GM12891 (cell line): ENCODE results near the gene RARA. TPM values are rescaled to one million over a fixed set of nuclear protein-coding genes. Genes with fewer than 3 reads are reported as not detected.

Experiments used
- DNase-seq: peaks from one replicate; pipeline ENCODE4 v3.0.0; 2011; ENCODE audit warnings: low spot score; ENCODE audit not compliant: insufficient read length
- FAIRE-seq: peaks from 2 replicates; lab custom pipeline; 2011; peaks lifted over from hg19 to GRCh38; lab: Jason Lieb, UNC
- PAX5 ChIP-seq: IDR thresholded peaks from 2 replicates; pipeline ENCODE4 v1.6.1; 2011; ENCODE audit warnings: low read length, moderate library complexity, mild to moderate bottlenecking; ENCODE audit not compliant: insufficient read depth, severe bottlenecking
- POLR2A ChIP-seq: IDR thresholded peaks from 2 replicates; pipeline ENCODE4 v1.6.1; 2011; ENCODE audit warnings: low read depth, low read length, control low read depth
- POLR2AphosphoS5 ChIP-seq: IDR thresholded peaks from 2 replicates; pipeline ENCODE4 v1.6.1; 2011; ENCODE audit warnings: low read depth, low read length, control low read depth
- POU2F2 ChIP-seq: IDR thresholded peaks from 2 replicates; pipeline ENCODE4 v1.6.1; 2011; ENCODE audit warnings: low read depth, mild to moderate bottlenecking, control low read depth, low read length, moderate library complexity
- SPI1 ChIP-seq: IDR thresholded peaks from 2 replicates; pipeline ENCODE4 v1.6.1; 2011; ENCODE audit warnings: low read depth, low read length, control low read depth
- TAF1 ChIP-seq: IDR thresholded peaks from 2 replicates; pipeline ENCODE4 v1.6.1; 2011; ENCODE audit warnings: low read depth, low read length, control low read depth
- polyA plus RNA-seq: library from polyadenylated mRNA; unstranded; fragments of >200 nt; gene quantifications from one replicate; pipeline ENCODE4 v1.2.1, GENCODE V29; 2012; ENCODE audit warnings: low read depth, missing spikeins, inconsistent platforms; ENCODE audit not compliant: missing spikeins

The RARA gene
- 24.8 TPM for polyA plus RNA-seq

- DNase-seq, result peak; percentile 60
- TF ChIP-seq POU2F2 (no peak), PAX5 (no peak), SPI1 (no peak), TAF1 (no peak), POLR2A (no peak), POLR2AphosphoS5 (no peak)
- peak; percentile 70 for FAIRE-seq
Measured at GRCh38 chr17:40309031-40309948, at the start of gene RARA. TSS of gene RARA (plus strand) at chr17:40309180. CDS start at chr17:40331219, 22,039 bp downstream.

- TF ChIP-seq POU2F2 (no peak), POLR2A (no peak)
- DNase-seq (no peak), FAIRE-seq (no peak)
Measured at GRCh38 chr17:40259505-40259904, 49.5 kb upstream of the RARA start.

- FAIRE-seq (no peak), DNase-seq (no peak)
- TF ChIP-seq SPI1 (no peak), POLR2AphosphoS5 (no peak), POLR2A (no peak), POU2F2 (no peak), TAF1 (no peak), PAX5 (no peak)
Measured at GRCh38 chr17:40260528-40260927, 48.5 kb upstream of the RARA start.

DNA sequence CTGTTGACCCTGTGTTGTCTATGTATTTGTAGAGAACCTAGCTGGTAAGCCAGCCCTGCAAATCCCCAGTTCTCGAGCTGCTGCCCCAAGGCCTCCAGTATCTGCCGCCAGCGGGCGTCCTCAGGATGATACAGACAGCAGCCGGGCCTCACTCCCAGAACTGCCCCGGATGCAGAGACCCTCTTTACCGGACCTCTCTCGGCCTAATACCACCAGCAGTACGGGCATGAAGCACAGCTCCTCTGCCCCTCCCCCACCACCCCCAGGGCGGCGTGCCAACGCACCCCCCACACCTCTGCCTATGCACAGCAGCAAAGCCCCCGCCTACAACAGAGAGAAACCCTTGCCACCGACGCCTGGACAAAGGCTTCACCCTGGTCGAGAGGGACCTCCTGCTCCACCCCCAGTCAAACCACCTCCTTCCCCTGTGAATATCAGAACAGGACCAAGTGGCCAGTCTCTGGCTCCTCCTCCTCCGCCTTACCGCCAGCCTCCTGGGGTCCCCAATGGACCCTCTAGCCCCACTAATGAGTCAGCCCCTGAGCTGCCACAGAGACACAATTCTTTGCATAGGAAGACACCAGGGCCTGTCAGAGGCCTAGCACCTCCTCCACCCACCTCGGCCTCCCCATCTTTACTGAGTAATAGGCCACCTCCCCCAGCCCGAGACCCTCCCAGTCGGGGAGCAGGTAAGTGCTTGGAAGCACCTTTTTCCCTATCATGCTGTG, 44.4 kb upstream of the RARA start:
- DNase-seq (no peak), FAIRE-seq (no peak)

DNA sequence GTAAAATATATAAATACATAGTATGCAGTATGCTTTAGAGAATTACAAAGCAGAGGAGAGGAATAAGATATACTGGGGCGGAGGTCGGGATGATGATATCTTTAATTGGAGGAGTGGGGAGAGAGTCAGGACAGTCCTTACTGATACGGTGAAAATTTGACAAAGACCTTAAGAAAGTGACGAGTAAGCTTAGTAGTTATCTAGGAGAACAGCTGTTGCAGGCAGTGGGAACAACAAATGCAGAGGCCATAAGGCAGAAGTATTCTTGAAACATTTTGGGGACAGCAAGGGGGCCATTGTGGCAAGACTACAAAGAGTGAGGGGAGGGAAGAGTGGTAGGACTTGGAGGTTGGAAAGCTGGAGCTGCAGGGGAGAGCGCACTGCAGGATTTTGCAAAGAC, 43.6 kb upstream of the RARA start:
- DNase-seq, result no peak
- no peak for TF ChIP-seq POU2F2
- TF ChIP-seq SPI1, result no peak
- no peak for TF ChIP-seq TAF1
- TF ChIP-seq POLR2AphosphoS5, result no peak
- TF ChIP-seq PAX5, result no peak
- TF ChIP-seq POLR2A, result no peak
- FAIRE-seq, result no peak

More for the DNA sequence above, 44.4 kb upstream of the RARA start:
- TF ChIP-seq SPI1, result no peak
- no peak for TF ChIP-seq POLR2A
- no peak for TF ChIP-seq TAF1
- TF ChIP-seq POU2F2, result no peak
- TF ChIP-seq PAX5, result no peak
- TF ChIP-seq POLR2AphosphoS5, result no peak

- DNase-seq, result no peak
- TF ChIP-seq POLR2A (no peak), POLR2AphosphoS5 (no peak), SPI1 (no peak), POU2F2 (no peak), PAX5 (no peak), TAF1 (no peak)
- FAIRE-seq, result no peak
Measured at GRCh38 chr17:40266882-40267281, 42.1 kb upstream of the RARA start.

DNA sequence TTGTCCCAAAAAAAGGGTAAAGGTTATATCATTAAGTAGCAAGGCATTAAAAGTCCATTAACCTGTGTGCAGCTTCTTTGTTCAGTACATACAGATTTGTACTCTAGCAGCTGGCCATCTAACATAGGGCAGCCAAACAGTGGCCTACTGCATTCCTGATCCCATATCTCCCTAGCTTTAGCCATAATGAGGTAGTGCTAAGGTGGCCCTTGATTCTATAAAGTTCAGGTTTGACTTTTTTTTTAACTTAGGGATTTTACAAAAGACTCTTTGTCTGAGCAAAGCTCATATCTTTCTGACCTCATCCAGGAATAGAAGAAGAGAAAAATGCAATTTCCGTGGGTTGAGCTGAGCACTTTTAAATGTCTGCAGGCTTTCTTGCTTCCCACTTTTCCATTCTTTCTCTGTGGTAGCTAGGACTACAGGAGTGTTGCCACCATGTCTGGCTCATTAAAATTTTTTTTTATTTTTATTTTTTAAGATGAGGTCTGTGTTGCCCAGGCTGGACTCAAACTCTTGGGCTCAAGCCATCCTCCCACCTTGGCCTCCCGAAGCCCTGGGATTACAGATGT, 40.8 kb upstream of the RARA start:
- DNase-seq, result no peak
- FAIRE-seq, result no peak
- TF ChIP-seq POU2F2 (no peak), TAF1 (no peak), PAX5 (no peak), SPI1 (no peak), POLR2A (no peak), POLR2AphosphoS5 (no peak)

DNA sequence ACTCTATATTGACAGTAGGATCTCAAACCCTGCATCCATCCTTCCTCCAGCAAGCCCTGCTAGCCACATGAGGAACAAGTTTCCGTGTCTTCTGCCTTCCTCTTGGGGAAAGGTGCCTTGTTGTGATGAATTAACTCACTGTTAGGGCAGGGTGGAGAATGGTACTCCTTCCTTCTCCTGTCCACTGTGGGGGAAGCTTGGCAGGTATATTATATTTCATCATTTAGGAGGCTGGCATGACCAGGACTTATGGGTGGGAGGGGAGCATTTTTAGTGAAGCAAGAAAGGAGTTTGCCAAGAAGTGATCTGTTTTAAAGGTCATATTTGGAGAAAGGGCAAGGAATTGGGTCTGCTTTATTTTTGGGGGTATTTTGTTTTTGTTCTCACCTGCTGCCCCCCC, 30.6 kb upstream of the RARA start:
- TF ChIP-seq PAX5 (no peak), SPI1 (no peak), POLR2AphosphoS5 (no peak), TAF1 (no peak), POLR2A (no peak), POU2F2 (no peak)
- no peak for FAIRE-seq
- DNase-seq, result no peak

DNA sequence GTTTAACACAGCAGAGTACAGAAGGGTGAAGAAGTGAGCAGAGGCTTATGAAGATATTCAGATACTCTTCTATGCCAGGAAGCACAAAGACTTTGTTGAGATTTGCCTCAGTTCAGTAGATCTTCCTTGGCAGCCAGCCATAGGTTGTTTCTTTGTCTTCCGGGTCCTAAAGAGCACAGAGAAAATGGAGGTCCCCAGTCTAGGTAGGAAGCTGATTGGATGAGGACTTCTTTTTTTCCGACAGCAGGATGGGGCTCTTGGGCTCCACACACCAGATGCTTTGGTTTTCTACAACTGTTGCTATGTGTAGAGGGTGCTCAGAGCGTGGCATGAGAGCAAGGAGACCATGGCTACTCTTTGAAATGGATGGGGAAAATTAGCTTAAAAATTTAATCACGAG, 29.6 kb upstream of the RARA start:
- FAIRE-seq (no peak), DNase-seq (no peak)
- TF ChIP-seq PAX5 (no peak), POU2F2 (no peak), TAF1 (no peak), SPI1 (no peak), POLR2AphosphoS5 (no peak), POLR2A (no peak)
